ENCODE results near the gene RSRC2. TPM values are rescaled to one million over a fixed set of nuclear protein-coding genes. Genes with fewer than 3 reads are reported as not detected.

RSRC2 gene
- total RNA-seq, 2 donors from 2014 or later, result 71.5 to 97.6 TPM

- TF ChIP-seq, protein P1, sequence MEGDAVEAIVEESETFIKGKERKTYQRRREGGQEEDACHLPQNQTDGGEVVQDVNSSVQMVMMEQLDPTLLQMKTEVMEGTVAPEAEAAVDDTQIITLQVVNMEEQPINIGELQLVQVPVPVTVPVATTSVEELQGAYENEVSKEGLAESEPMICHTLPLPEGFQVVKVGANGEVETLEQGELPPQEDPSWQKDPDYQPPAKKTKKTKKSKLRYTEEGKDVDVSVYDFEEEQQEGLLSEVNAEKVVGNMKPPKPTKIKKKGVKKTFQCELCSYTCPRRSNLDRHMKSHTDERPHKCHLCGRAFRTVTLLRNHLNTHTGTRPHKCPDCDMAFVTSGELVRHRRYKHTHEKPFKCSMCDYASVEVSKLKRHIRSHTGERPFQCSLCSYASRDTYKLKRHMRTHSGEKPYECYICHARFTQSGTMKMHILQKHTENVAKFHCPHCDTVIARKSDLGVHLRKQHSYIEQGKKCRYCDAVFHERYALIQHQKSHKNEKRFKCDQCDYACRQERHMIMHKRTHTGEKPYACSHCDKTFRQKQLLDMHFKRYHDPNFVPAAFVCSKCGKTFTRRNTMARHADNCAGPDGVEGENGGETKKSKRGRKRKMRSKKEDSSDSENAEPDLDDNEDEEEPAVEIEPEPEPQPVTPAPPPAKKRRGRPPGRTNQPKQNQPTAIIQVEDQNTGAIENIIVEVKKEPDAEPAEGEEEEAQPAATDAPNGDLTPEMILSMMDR (IDR thresholded peaks at IDR 0.05), result no peak
- H3K9me3 ChIP-seq, result no peaks in the 10 kb centered on the region
- DNase-seq (ENCODE audit: low spot score) (no peak), ATAC-seq (ENCODE audit: insufficient number of reproducible peaks, low FRiP score, low read depth) (no peak)
- no peak overlapping the region for H3K27ac ChIP-seq
- H3K4me3 ChIP-seq, result no peak overlapping the region
- H3K36me3 ChIP-seq, result no peaks in the 10 kb centered on the region
- H3K4me1 ChIP-seq (ENCODE audit: control insufficient read depth in 1 of 2, low read depth in 2 of 2), result no peaks in the 10 kb centered on the region
- H3K27me3 ChIP-seq (replicated peaks; ENCODE audit: insufficient read depth), result no peaks in the 10 kb centered on the region
Observed at GRCh38 chr12:122538496-122538895, 11.8 kb upstream of the RSRC2 start.

GRCh38 chr12:122537021-122537420 lies 10.3 kb upstream of the RSRC2 start:
- TF ChIP-seq, protein P1 (IDR thresholded peaks at IDR 0.05), result no peak
- no peak for ATAC-seq (ENCODE audit: insufficient number of reproducible peaks, low FRiP score, low read depth)

DNA sequence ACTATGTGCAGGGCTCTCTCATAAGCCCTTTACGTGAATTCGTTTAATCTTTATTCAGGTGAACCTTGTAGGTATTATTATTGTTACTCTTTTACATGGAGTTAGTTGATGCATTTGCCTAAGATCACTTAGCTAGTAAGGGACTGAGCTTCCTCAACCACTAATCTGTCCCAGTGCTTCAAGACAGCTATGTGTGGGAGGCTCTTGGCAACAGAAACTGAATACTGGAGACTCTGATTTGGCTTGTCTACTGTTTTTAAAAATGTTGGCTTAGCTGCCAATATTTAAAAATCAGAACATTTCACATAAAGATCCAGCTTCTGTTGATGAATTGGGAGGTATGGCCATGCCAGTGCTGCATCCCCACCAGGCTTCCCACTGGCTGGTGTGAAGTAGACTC lies 7.1 kb upstream of the RSRC2 start:
- DNase-seq (ENCODE audit: low spot score), result no peak
- Histone ChIP-seq H3K4me1 (ENCODE audit: control insufficient read depth in 1 of 2, low read depth in 2 of 2) (no peaks in the 10 kb centered on the region), H3K27me3 (replicated peaks; ENCODE audit: insufficient read depth) (no peaks in the 10 kb centered on the region), H3K27ac (no peak overlapping the region), H3K4me3 (no peak overlapping the region), H3K9me3 (no peaks in the 10 kb centered on the region), H3K36me3 (no peaks in the 10 kb centered on the region)
- ATAC-seq (ENCODE audit: insufficient number of reproducible peaks, low FRiP score, low read depth), result no peak
- TF ChIP-seq, protein P1 (IDR thresholded peaks at IDR 0.05), result no peak

More at GRCh38 chr12:122537021-122537420, 10.3 kb upstream of the RSRC2 start:
- no peak for DNase-seq (ENCODE audit: low spot score)
- Histone ChIP-seq H3K36me3 (no peaks in the 10 kb centered on the region), H3K27me3 (replicated peaks; ENCODE audit: insufficient read depth) (no peaks in the 10 kb centered on the region), H3K9me3 (no peaks in the 10 kb centered on the region), H3K27ac (no peak overlapping the region), H3K4me3 (no peak overlapping the region), H3K4me1 (ENCODE audit: control insufficient read depth in 1 of 2, low read depth in 2 of 2) (no peaks in the 10 kb centered on the region)

DNA sequence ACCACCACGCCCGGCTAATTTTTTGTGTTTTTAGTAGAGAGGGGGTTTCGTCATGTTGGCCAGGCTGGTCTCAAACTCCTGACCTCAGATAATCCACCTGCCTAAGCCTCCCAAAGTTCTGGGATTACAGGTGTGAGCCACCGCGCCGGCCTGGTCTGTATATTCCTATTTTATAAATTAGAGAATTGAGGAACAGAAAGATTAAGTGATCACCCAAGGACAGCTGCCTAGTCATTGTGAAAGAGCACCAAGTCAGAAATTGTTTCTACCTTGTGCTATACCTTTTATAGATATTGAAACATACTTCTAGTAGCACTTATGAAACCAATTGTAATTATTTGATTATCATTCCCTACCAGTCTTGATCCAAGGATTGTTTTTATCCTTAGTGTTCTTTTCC lies 2.3 kb upstream of the RSRC2 start:
- no peak overlapping the region for H3K27ac ChIP-seq
- DNase-seq (ENCODE audit: low spot score), result no peak

GRCh38 chr12:122528582-122528981 lies 1.8 kb upstream of the RSRC2 start:
- no peak overlapping the region for H3K4me3 ChIP-seq
- TF ChIP-seq, protein P1 (IDR thresholded peaks at IDR 0.05), result no peak
- no peak overlapping the region for H3K27ac ChIP-seq
- ATAC-seq (ENCODE audit: insufficient number of reproducible peaks, low FRiP score, low read depth) (no peak), DNase-seq (ENCODE audit: low spot score) (no peak)
- H3K9me3 ChIP-seq, result no peaks in the 10 kb centered on the region
- H3K4me1 ChIP-seq (ENCODE audit: control insufficient read depth in 1 of 2, low read depth in 2 of 2), result peaks cover 12 to 28% of the 10 kb centered on the region in 2 donors
- H3K27me3 ChIP-seq (replicated peaks; ENCODE audit: insufficient read depth), result no peaks in the 10 kb centered on the region
- H3K36me3 ChIP-seq, result no peaks in the 10 kb centered on the region

More for the DNA sequence above, 2.3 kb upstream of the RSRC2 start:
- Histone ChIP-seq H3K9me3 (no peaks in the 10 kb centered on the region), H3K4me1 (ENCODE audit: control insufficient read depth in 1 of 2, low read depth in 2 of 2) (peaks cover 11 to 24% of the 10 kb centered on the region in 2 donors), H3K4me3 (no peak overlapping the region), H3K27me3 (replicated peaks; ENCODE audit: insufficient read depth) (no peaks in the 10 kb centered on the region), H3K36me3 (no peaks in the 10 kb centered on the region)
- TF ChIP-seq, protein P1 (IDR thresholded peaks at IDR 0.05), result no peak
- ATAC-seq (ENCODE audit: insufficient number of reproducible peaks, low FRiP score, low read depth), result no peak

Measured in thoracic aorta (tissue), 2 donors.